Fibroblast of villous mesenchyme (primary cell): ENCODE measurements around the gene RNU6-7. TPM values are rescaled to one million over a fixed set of nuclear protein-coding genes. Genes with fewer than 3 reads are reported as not detected.

Experiments used
- DNase-seq: peaks from one replicate; pipeline ENCODE4 v3.0.0-alpha.2; 2010; ENCODE audit warnings: low read depth
- H3K4me3 ChIP-seq: 2 replicates; pipeline ENCODE4 v1.5.1; 2011; ENCODE audit warnings: low read depth, mild to moderate bottlenecking, low read length
- total RNA-seq: library from RNA; depleted of rRNA; stranded (reverse); fragments of >200 nt; gene quantifications from 2 replicates; pipeline ENCODE4 v1.2.3, GENCODE V29; 2012
- TF ChIP-seq, protein P1 (sequence below): IDR thresholded peaks from 2 replicates; pipeline ENCODE4 v1.5.1; 2012; ENCODE audit warnings: low read depth, mild to moderate bottlenecking, low read length; ENCODE audit not compliant: insufficient read depth

RNU6-7 gene
- total RNA-seq, result not detected in 2 replicates

DNA sequence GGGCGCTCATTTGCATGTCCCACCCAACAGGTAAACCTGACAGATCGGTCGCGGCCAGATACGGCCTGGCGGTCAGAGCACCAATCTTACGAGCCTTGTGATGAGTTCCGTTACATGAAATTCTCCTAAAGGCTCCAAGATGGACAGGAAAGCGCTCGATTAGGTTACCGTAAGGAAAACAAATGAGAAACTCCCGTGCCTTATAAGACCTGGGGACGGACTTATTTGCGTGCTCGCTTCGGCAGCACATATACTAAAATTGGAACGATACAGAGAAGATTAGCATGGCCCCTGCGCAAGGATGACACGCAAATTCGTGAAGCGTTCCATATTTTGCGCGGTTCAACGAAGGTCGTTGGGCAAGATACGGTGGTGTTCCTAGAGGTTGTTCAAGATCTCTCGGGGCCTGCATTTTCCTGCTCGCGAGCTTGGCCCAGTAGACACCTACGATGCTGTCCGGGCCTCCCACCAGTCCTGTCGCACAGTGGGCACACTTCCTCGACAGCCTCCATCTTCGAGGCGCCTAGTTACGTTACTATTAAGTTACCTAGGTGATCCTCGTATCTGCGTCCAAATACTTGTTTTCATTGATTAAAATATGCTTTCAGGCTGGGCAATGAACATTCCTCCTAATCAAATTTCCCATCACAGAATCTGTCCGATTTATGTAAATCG lies at the start of gene RNU6-7:
Gene RNU6-7 (plus strand): TSS at position 230 of the 675 bp plus-strand sequence.
- TF ChIP-seq, protein P1, sequence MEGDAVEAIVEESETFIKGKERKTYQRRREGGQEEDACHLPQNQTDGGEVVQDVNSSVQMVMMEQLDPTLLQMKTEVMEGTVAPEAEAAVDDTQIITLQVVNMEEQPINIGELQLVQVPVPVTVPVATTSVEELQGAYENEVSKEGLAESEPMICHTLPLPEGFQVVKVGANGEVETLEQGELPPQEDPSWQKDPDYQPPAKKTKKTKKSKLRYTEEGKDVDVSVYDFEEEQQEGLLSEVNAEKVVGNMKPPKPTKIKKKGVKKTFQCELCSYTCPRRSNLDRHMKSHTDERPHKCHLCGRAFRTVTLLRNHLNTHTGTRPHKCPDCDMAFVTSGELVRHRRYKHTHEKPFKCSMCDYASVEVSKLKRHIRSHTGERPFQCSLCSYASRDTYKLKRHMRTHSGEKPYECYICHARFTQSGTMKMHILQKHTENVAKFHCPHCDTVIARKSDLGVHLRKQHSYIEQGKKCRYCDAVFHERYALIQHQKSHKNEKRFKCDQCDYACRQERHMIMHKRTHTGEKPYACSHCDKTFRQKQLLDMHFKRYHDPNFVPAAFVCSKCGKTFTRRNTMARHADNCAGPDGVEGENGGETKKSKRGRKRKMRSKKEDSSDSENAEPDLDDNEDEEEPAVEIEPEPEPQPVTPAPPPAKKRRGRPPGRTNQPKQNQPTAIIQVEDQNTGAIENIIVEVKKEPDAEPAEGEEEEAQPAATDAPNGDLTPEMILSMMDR, result no peak
- H3K4me3 ChIP-seq, result peak within 1 kb of the TSS; percentile 77
- DNase-seq, result peak; percentile 21

DNA sequence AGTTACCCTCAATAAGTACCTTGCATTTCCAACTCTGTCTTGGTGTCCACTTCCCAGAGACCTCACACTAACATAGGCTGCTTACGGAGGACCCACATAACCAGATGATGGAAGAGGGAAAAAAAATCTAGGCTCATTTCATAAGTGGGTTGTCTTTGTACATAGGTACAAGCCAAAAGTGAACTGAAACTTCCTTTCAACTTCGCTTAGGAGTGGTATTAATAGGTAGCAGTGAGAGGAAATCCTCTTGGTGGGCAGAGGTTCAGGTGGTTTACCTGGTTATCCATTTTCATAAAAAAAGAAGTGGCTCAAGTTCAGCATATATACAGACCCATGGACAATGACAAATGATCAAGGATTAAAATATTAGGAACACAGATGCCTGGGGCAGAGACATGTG lies 35.8 kb upstream of the RNU6-7 start:
- no peak for DNase-seq
- TF ChIP-seq, protein P1, result no peak
- H3K4me3 ChIP-seq, result no peak overlapping the region

DNA sequence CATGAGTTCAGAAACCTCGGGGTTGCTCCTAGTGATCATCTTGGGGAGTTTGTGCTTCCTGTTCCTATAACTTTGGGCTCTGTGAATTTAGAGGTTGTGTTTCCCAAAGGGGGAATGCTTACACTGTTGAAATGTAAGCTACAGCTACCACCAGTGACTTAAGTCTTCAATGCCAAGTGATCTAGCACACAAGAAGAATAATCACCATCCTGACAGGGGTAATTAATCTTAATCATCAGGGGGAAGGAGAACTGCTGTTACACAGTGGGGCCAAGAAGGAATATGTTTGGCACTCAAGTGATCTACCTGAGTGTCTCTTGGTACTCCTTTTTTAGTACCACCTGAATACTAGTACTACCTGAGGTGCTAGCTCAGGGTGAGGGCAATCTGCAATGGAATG lies 34.9 kb upstream of the RNU6-7 start:
- TF ChIP-seq, protein P1, result no peak
- no peak overlapping the region for H3K4me3 ChIP-seq
- no peak for DNase-seq

DNA sequence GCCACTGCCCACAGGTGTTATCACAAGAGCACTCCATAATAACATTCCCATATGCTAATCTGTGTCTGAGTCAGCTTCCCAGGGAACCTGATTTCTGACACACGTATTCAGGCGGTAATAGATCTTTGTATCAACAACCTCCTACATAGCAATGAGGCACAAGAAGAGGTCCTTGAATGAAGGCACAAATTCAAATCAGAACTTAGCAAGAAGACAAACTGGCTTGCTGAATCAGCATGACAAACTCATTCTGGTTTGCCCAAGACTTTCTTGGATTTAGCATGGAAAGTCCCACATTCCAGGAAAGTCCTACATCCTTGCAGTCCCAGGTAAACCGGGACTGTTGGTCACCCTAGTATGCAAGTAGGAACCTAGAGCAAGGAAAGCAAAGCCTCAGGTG lies 33.9 kb upstream of the RNU6-7 start:
- H3K4me3 ChIP-seq, result no peak overlapping the region
- TF ChIP-seq, protein P1, result no peak
- DNase-seq, result no peak

DNA sequence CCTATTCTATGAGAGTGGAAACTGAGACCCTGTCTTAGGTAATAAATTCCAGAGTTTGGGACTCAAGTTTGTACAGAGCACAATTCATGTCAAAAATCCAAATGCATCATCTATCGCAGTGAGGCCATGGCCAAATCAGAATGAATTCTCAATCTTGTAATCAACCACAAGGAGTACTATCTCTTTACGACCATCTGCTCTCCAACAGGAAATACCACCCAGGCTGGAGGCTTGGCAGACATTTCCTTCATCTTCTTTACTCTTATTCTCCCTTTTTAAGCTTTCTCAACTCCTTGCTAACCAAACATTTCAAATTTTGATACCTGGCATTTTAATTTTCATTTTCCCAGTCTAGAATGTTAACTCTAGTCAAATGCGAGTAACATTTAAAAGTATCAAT lies 32.7 kb upstream of the RNU6-7 start:
- DNase-seq, result no peak
- TF ChIP-seq, protein P1, result no peak
- H3K4me3 ChIP-seq, result no peak overlapping the region

DNA sequence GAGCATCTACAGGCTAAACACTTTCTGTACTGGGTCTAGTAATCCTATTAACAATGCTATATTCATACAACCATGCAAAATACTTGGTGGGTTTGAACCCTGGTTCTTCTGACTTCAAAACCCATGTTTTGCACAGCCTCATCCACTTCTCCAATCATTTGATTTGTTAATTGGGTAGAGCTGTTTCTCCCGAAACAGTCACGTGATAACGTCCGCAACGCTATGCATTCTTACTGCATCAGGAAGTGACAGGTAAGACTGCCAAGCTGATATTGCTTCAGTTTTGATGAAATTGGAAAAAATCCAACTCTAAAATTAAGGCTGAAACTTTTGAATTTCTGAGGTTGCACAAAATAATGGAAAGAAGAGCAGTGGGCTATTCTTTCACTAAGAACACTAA lies 30.4 kb upstream of the RNU6-7 start:
- no peak overlapping the region for H3K4me3 ChIP-seq
- TF ChIP-seq, protein P1, result no peak
- DNase-seq, result no peak
